DOHH2 (cell line): ENCODE data around the gene ANTXR1.

Experiments used
- H3F3A ChIP-seq: fragments of 200-600 bp; sonication (generic), shearing (Covaris generic); 2 replicates; pipeline ENCODE4 v1.6.0; 2016; ENCODE audit warnings: antibody characterized with exemption, mild to moderate bottlenecking; ENCODE audit not compliant: control insufficient read depth, insufficient read depth
- H3K27ac ChIP-seq: fragments of 200-600 bp; sonication (generic); 2 replicates; pipeline ENCODE4 v1.5.1; 2014; ENCODE audit warnings: low read depth, mild to moderate bottlenecking, low read length, moderate library complexity
- H3K27me3 ChIP-seq: fragments of 200-600 bp; sonication (generic); 2 replicates; pipeline ENCODE4 v1.6.1; 2014; ENCODE audit warnings: mild to moderate bottlenecking, low read length, mixed read lengths; ENCODE audit not compliant: control insufficient read depth
- H3K36me3 ChIP-seq: fragments of 200-600 bp; sonication (generic); 2 replicates; pipeline ENCODE4 v1.6.1; 2014; ENCODE audit warnings: mild to moderate bottlenecking, low read length, moderate library complexity, mixed read lengths; ENCODE audit not compliant: control insufficient read depth
- H3K4me1 ChIP-seq: fragments of 200-600 bp; sonication (generic); 2 replicates; pipeline ENCODE4 v1.6.1; 2014; ENCODE audit warnings: mild to moderate bottlenecking, low read length, mixed read lengths; ENCODE audit not compliant: control insufficient read depth
- H3K4me2 ChIP-seq: fragments of 200-600 bp; sonication (generic); 2 replicates; pipeline ENCODE4 v1.6.0; 2014; ENCODE audit warnings: mild to moderate bottlenecking, low read length, moderate library complexity
- H3K4me3 ChIP-seq: fragments of 200-600 bp; sonication (generic); 2 replicates; pipeline ENCODE4 v1.5.1; 2014; ENCODE audit warnings: mild to moderate bottlenecking, low read length, mixed read lengths
- H3K79me2 ChIP-seq: fragments of 200-600 bp; sonication (generic); 2 replicates; pipeline ENCODE4 v1.6.1; 2014; ENCODE audit warnings: mild to moderate bottlenecking, low read length, mixed read lengths; ENCODE audit not compliant: control insufficient read depth
- H3K9me2 ChIP-seq: fragments of 200-600 bp; sonication (generic); replicated peaks from 2 replicates; pipeline ENCODE4 v1.6.1; 2014; ENCODE audit warnings: mild to moderate bottlenecking, low read length, mixed read lengths; ENCODE audit not compliant: control insufficient read depth
- H3K9me3 ChIP-seq: fragments of 200-600 bp; sonication (generic); 2 replicates; pipeline ENCODE4 v1.6.1; 2014; ENCODE audit warnings: antibody characterized with exemption, low read length, mixed read lengths; ENCODE audit not compliant: control insufficient read depth, insufficient read depth
- H4K20me1 ChIP-seq: fragments of 200-600 bp; sonication (generic); 2 replicates; pipeline ENCODE4 v1.6.0; 2014; ENCODE audit warnings: low read depth, mild to moderate bottlenecking, antibody characterized with exemption, low read length, moderate library complexity; ENCODE audit not compliant: control insufficient read depth, insufficient read depth
- EZH2phosphoT487 ChIP-seq: fragments of 200-600 bp; sonication (generic); IDR thresholded peaks from 2 replicates; pipeline ENCODE4 v1.6.1; 2017; ENCODE audit warnings: borderline replicate concordance, mild to moderate bottlenecking, antibody characterized with exemption, low read length, moderate library complexity, mixed read lengths
- TF ChIP-seq, protein P1 (sequence below): fragments of 200-600 bp; sonication (generic); IDR thresholded peaks from one replicate; pipeline ENCODE4 v1.5.1; 2014; ENCODE audit warnings: antibody characterized with exemption, mild to moderate bottlenecking, low read depth, low read length; ENCODE audit not compliant: poor library complexity, severe bottlenecking

The ANTXR1 gene

DNA sequence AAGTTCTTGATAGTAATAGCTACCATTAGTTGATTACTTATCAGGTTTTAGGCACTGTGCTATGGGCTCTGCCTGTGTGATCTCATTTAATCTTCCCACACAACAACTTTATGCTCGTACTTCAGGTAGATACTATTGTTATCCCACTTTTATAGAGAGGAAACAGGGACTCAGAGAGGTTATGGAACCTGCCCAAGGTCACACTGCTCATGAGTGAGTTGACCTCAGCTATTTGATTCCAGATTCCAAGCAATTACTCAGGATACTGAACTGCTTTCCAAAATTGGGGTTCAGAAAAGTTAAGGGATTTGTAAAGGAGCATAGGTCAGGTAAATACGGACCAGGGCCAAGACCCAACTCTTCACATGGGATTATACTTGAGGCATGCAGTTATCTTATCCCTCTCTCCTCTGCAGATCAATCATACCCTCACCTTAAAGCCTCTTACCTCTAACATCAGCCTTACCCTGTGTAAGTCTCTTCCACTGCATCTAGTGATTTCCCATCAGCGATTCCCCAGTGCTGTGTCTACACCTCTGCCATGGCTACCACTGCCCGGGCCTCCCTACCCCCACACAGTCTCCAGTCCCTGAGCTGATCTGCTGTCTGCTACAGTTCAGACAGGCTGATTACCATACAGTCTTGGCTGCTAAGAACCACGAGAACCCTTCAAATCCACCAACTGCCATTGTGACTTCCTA lies 74.4 kb downstream of the ANTXR1 start:
- Histone ChIP-seq H3K9me2 (no peaks in the 10 kb centered on the region), H4K20me1 (no peaks in the 10 kb centered on the region), H3K79me2 (no peaks in the 10 kb centered on the region), H3K27ac (no peak overlapping the region), H3K27me3 (no peaks in the 10 kb centered on the region), H3K4me3 (no peak overlapping the region), H3K9me3 (no peaks in the 10 kb centered on the region), H3K4me2 (no peak overlapping the region), H3K36me3 (no peaks in the 10 kb centered on the region), H3K4me1 (no peaks in the 10 kb centered on the region), H3F3A (no peaks in the 10 kb centered on the region)
- TF ChIP-seq, protein P1, sequence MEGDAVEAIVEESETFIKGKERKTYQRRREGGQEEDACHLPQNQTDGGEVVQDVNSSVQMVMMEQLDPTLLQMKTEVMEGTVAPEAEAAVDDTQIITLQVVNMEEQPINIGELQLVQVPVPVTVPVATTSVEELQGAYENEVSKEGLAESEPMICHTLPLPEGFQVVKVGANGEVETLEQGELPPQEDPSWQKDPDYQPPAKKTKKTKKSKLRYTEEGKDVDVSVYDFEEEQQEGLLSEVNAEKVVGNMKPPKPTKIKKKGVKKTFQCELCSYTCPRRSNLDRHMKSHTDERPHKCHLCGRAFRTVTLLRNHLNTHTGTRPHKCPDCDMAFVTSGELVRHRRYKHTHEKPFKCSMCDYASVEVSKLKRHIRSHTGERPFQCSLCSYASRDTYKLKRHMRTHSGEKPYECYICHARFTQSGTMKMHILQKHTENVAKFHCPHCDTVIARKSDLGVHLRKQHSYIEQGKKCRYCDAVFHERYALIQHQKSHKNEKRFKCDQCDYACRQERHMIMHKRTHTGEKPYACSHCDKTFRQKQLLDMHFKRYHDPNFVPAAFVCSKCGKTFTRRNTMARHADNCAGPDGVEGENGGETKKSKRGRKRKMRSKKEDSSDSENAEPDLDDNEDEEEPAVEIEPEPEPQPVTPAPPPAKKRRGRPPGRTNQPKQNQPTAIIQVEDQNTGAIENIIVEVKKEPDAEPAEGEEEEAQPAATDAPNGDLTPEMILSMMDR: no peak
- no peak for TF ChIP-seq EZH2phosphoT487

DNA sequence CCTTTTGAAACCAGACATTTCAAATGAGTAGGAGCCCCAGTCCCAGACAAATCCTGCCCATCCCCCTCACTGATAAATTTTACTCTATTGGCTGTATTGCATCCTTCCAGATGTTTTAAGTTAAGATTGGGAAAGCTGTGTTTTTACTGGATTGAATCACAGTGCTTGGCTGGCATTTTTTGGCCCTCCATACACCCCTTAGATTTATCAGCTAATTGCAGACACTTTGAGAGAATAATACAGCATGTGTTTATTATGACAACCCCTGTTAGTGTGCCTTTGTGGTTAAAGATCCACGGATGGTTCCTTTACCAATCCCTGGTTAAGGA lies 74.9 kb downstream of the ANTXR1 start:
- Histone ChIP-seq H3K27ac (no peak overlapping the region), H3K36me3 (no peaks in the 10 kb centered on the region), H4K20me1 (no peaks in the 10 kb centered on the region), H3K27me3 (no peaks in the 10 kb centered on the region), H3K4me1 (no peaks in the 10 kb centered on the region), H3K4me3 (no peak overlapping the region), H3F3A (no peaks in the 10 kb centered on the region), H3K9me2 (no peaks in the 10 kb centered on the region), H3K79me2 (no peaks in the 10 kb centered on the region), H3K4me2 (no peak overlapping the region), H3K9me3 (no peaks in the 10 kb centered on the region)
- TF ChIP-seq, protein P1: no peak
- no peak for TF ChIP-seq EZH2phosphoT487

DNA sequence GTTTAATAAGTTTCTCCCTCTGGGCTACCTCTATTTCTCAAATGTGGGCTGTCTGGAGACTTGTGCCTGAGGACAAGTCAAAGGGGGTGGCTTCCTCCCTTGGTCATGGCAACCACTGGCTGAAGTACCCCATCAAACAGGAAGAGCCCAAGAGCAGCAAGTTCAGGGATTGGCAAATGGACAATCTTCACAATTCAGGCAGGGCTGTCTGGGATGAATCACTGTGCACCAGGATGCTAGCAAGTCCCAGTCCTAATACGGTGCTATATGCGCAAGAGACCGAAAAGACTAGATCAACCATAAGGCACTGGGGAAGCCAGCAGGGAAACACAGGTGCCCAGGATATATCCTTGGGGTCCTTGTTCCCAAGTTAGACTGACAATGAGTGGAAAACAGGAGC lies 75.5 kb downstream of the ANTXR1 start:
- no peaks in the 10 kb centered on the region for H3K79me2 ChIP-seq
- H3K4me3 ChIP-seq: no peak overlapping the region
- H3K4me2 ChIP-seq: no peak overlapping the region
- no peaks in the 10 kb centered on the region for H3K27me3 ChIP-seq
- no peaks in the 10 kb centered on the region for H3K36me3 ChIP-seq
- TF ChIP-seq EZH2phosphoT487: no peak
- TF ChIP-seq, protein P1: no peak
- H3K9me3 ChIP-seq: no peaks in the 10 kb centered on the region
- no peaks in the 10 kb centered on the region for H3K9me2 ChIP-seq
- no peaks in the 10 kb centered on the region for H4K20me1 ChIP-seq
- no peaks in the 10 kb centered on the region for H3K4me1 ChIP-seq
- H3F3A ChIP-seq: no peaks in the 10 kb centered on the region
- no peak overlapping the region for H3K27ac ChIP-seq
